A549 treated with AZD2906 at 1 μM for 4 hours (cell line): Measurements from ENCODE around the gene PCDHGB4. TPM values are rescaled to one million over a fixed set of nuclear protein-coding genes. Genes with fewer than 3 reads are reported as not detected.

Source experiments
- total RNA-seq: library from RNA; stranded (reverse); fragments of 200-300 nt; extraction: Qiagen RNA extraction; gene quantifications from 5 replicates; pipeline ENCODE4 v1.2.3, GENCODE V29; 2022

Gene PCDHGB4
- 0.81 to 1.0 TPM (median 0.92 TPM) in 5 replicates for total RNA-seq

GRCh38 chr5:141387557-141388311 is at the start of gene PCDHGB4:
PCDHGB4 (plus strand) TSS chr5:141387698; CDS start chr5:141387885, 187 bp downstream.

GRCh38 chr5:141338538-141339306 is 48.8 kb upstream of the PCDHGB4 start, which contains the start of gene PCDHGA2:
PCDHGA2 (plus strand) TSS chr5:141338760.

GRCh38 chr5:141343242-141343952 is 44.1 kb upstream of the PCDHGB4 start, which contains the start of gene PCDHGA3:
PCDHGA3 (plus strand) TSS chr5:141343829; CDS start chr5:141344034, 205 bp downstream.

DNA sequence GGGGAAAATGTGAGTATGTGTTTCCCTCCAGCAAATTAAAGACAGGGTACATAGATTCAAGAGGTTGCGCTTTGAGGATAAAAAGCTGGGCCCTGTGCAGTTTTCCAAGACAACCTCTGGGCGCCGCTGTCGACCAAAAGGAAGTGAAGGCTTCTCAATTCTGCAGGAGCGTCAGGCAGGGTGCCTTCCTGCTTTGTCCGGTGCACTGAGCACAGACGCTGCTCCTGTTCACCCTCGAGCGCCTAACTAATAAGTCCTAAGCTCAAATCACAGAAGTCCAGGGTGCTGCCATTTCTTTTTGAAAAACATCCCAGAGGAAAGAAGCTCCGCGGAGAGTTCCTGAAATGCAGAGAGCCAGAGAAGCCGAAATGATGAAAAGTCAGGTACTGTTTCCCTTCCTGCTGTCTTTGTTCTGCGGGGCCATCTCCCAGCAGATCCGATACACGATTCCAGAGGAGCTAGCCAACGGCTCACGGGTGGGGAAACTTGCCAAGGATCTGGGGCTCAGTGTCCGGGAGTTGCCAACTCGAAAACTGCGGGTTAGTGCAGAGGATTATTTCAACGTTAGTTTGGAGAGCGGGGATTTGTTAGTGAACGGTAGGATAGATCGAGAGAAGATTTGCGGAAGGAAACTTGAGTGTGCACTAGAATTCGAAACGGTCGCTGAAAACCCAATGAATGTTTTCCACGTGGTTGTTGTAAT is 37.4 kb upstream of the PCDHGB4 start, which contains the start of gene PCDHGB1:
Gene PCDHGB1, plus strand, starts transcription at position 183 of the 703 bp plus-strand sequence. Its CDS starts 162 bp downstream, at position 345.

GRCh38 chr5:141354900-141355469 is 32.5 kb upstream of the PCDHGB4 start, which contains the start of gene PCDHGA4:
PCDHGA4 (plus strand) TSS chr5:141355021; CDS start chr5:141355108, 87 bp downstream.

DNA sequence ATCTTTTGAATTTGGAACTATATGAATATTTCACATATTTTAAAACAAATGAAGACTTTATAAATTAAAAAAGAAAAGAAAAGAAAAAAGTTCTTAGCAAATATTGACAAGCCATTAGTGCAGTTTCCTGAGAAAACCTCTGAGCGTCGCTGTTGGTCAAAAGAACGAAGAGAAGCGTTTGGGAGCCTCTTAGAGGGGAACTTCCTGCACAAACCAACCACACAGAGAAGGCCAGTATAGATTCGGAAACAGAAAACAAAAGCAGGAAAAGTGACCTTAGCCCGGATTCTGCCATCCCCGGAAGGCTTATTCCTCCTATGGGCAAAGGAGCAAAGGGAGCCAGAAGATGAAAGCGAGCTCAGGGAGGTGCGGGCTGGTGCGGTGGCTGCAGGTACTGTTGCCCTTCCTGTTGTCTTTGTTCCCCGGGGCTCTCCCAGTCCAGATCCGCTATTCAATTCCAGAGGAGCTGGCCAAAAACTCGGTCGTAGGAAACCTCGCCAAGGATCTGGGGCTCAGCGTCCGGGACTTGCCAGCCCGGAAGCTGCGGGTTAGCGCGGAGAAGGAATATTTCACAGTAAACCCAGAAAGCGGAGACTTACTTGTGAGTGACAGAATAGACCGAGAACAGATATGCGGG is 27.6 kb upstream of the PCDHGB4 start, which contains the start of gene PCDHGB2:
Gene PCDHGB2, plus strand, starts transcription at position 205 of the 637 bp plus-strand sequence. Its CDS starts 142 bp downstream, at position 347.

GRCh38 chr5:141363952-141364660 is 23.4 kb upstream of the PCDHGB4 start, which contains the start of gene PCDHGA5:
PCDHGA5 (plus strand) TSS chr5:141364162; CDS start chr5:141364331, 169 bp downstream.

GRCh38 chr5:141369994-141370848 is 17.3 kb upstream of the PCDHGB4 start, which contains the start of gene PCDHGB3:
PCDHGB3 (plus strand) TSS chr5:141370242; CDS start chr5:141370395, 153 bp downstream.

GRCh38 chr5:141373673-141374317 is 13.7 kb upstream of the PCDHGB4 start, which contains the start of gene PCDHGA6:
PCDHGA6 (plus strand) TSS chr5:141373891; CDS start chr5:141374084, 193 bp downstream.

GRCh38 chr5:141382469-141383294 is 4.8 kb upstream of the PCDHGB4 start, which contains the start of gene PCDHGA7:
PCDHGA7 (plus strand) TSS chr5:141382742; CDS start chr5:141382900, 158 bp downstream.

GRCh38 chr5:141392429-141393198 is 5.1 kb downstream of the PCDHGB4 start, which contains the start of gene PCDHGA8:
PCDHGA8 (plus strand) TSS chr5:141392633; CDS start chr5:141392814, 181 bp downstream.

DNA sequence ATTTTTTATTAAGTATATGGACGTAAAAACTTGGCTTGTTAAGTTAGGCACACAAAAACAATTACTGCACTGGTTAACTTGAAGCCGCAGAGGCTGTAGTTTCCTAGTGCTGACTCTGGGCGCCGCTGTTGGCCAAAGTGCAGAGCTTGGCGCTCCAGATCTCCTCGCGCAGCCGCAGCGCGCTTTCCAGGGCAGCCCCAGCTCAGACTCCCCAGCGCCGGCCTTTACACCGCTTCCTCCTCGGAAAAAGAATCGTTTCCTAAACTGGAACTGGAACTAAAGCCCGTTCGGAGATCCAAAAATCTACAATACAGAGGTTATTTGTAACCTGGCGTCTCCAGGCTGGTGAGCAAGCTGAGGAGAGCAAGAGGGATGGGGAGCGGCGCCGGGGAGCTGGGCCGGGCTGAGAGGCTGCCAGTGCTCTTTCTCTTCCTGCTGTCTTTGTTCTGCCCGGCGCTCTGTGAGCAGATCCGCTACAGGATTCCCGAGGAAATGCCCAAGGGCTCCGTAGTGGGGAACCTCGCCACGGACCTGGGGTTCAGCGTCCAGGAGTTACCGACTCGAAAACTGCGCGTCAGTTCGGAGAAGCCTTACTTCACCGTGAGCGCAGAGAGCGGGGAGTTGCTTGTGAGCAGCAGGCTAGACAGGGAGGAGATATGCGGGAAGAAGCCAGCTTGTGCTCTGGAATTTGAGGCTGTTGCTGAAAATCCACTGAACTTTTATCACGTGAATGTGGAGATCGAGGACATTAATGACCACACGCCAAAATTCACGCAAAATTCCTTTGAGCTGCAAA is 10.5 kb downstream of the PCDHGB4 start, which contains the start of gene PCDHGB5:
Gene PCDHGB5, plus strand, starts transcription at position 192 of the 796 bp plus-strand sequence. Its CDS starts 181 bp downstream, at position 373.

DNA sequence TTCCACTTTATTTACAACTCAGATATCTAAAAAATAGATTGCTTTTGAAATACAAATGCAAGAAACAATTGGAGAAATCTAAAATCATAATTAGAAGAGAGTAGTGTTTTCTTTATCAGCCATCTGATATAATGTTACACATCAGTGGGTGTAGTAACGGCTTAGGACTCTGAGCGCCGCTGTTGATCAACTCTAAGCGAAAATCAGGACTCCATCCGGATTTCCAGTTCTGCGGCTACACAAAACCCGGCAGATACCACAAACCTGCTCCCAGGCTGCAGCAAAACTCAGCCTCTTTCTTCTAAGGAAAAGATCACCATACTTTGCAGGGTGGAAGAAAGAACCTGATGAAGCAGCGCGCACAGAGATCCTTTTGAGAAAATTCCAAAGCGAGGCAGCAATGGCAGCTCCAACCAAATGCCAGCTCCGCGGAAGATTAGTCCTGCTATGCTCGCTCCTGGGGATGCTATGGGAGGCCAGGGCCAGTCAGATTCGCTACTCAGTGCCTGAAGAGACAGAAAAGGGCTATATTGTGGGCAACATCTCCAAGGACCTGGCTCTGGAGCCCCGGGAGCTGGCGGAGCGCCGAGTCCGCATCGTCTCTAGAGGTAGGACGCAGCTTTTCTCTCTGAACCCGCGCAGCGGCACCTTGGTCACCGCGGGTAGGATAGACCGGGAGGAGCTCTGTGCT is 15.2 kb downstream of the PCDHGB4 start, which contains the start of gene PCDHGA9:
Gene PCDHGA9, plus strand, starts transcription at position 226 of the 691 bp plus-strand sequence. Its CDS starts 175 bp downstream, at position 401.

DNA sequence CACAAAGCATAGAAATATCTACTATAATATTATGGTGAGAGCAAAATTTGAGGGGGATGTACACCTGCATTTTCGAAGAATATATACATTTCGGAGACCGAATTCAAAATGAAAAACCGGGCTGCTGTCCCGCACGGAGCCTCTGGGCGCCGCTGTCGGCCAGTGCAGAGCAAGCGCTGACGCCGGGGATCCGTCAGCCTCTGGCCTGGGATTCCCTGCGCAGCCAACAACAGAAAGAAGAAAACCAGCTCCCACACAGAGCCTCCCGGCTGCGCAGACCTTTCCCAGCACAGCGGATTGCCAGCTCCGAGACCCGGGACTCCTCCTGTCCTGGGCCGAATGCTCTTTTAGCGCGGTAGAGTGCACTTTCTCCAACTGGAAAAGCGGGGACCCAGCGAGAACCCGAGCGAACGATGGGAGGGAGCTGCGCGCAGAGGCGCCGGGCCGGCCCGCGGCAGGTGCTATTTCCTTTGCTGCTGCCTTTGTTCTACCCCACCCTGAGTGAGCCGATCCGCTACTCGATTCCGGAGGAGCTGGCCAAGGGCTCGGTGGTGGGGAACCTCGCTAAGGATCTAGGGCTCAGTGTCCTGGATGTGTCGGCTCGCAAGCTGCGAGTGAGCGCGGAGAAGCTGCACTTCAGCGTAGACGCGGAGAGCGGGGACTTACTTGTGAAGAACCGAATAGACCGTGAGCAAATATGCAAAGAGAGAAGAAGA is 20.4 kb downstream of the PCDHGB4 start, which contains the start of gene PCDHGB6:
Gene PCDHGB6, plus strand, starts transcription at position 232 of the 716 bp plus-strand sequence. Its CDS starts 182 bp downstream, at position 414.

